Measurements from ENCODE around the gene NOXRED1. TPM values are rescaled to one million over a fixed set of nuclear protein-coding genes. Genes with fewer than 3 reads are reported as not detected.
A peak's percentile ranks its signal among the peaks of the same experiment; 100 is the strongest.

The NOXRED1 gene
- total RNA-seq, 4 donors from 2014 or later = 0.22 to 0.67 TPM; not detected in 2

- intact Hi-C loops (cut with DNase I) = no loop called here
- TF ChIP-seq POLR2A (IDR thresholded peaks at IDR 0.05) (no peak), CTCF (IDR thresholded peaks at IDR 0.05) (no peak)
- H3K4me3 ChIP-seq (replicated peaks in 1 of 3) = no peak overlapping the region
- no peaks in the 10 kb centered on the region for H3K4me1 ChIP-seq
- no peak overlapping the region for H3K27ac ChIP-seq
- no peak for DNase-seq
- no peaks in the 10 kb centered on the region for H3K9me3 ChIP-seq
- H3K27me3 ChIP-seq = no peaks in the 10 kb centered on the region
- no peaks in the 10 kb centered on the region for H3K36me3 ChIP-seq
- WGBS, 2 donors = 63 to 70% methylated on average over 6 of the region's 6 CpGs
These were observed 23.1 kb downstream of the NOXRED1 start for GRCh38 chr14:77400216-77400615.

- no peaks in the 10 kb centered on the region for H3K36me3 ChIP-seq
- H3K9me3 ChIP-seq = no peaks in the 10 kb centered on the region
- no peak overlapping the region for H3K27ac ChIP-seq
- intact Hi-C loops (cut with DNase I) = no loop called here
- TF ChIP-seq POLR2A (IDR thresholded peaks at IDR 0.05) (no peak), CTCF (IDR thresholded peaks at IDR 0.05) (no peak)
- H3K4me3 ChIP-seq (replicated peaks in 1 of 3) = no peak overlapping the region
- H3K4me1 ChIP-seq = no peaks in the 10 kb centered on the region
- no peaks in the 10 kb centered on the region for H3K27me3 ChIP-seq
- 96 to 98% methylated on average over 4 of the region's 4 CpGs for WGBS, 2 donors
- no peak for DNase-seq
These were observed 33.1 kb downstream of the NOXRED1 start for GRCh38 chr14:77390188-77390587.

GRCh38 chr14:77378701-77379100 lies 44.6 kb downstream of the NOXRED1 start:
- intact Hi-C loops (cut with DNase I) = no loop called here
- Histone ChIP-seq H3K36me3 (no peaks in the 10 kb centered on the region), H3K4me3 (replicated peaks in 1 of 3) (no peak overlapping the region), H3K27ac (no peak overlapping the region), H3K4me1 (peaks cover 0 to 14% of the 10 kb centered on the region in 2 donors), H3K27me3 (no peaks in the 10 kb centered on the region), H3K9me3 (no peaks in the 10 kb centered on the region)
- TF ChIP-seq CTCF (IDR thresholded peaks at IDR 0.05) (no peak), POLR2A (IDR thresholded peaks at IDR 0.05) (no peak)
- WGBS, 2 donors = 93 to 96% methylated on average over 6 of the region's 6 CpGs
- DNase-seq = no peak

- no peak for DNase-seq
These were observed 45.9 kb downstream of the NOXRED1 start for GRCh38 chr14:77377502-77377844.

More at GRCh38 chr14:77377502-77377844, 45.9 kb downstream of the NOXRED1 start:
- TF ChIP-seq POLR2A (IDR thresholded peaks at IDR 0.05) (no peak), CTCF (IDR thresholded peaks at IDR 0.05) (no peak)
- Histone ChIP-seq H3K4me3 (replicated peaks in 1 of 3) (peak overlapping the region; percentile 43 to 81 (median 56)), H3K36me3 (no peaks in the 10 kb centered on the region), H3K27me3 (no peaks in the 10 kb centered on the region), H3K4me1 (peaks cover under 1 to 22% of the 10 kb centered on the region in 2 donors), H3K9me3 (no peaks in the 10 kb centered on the region), H3K27ac (no peak overlapping the region)
- WGBS, 2 donors = 14 to 17% methylated on average over 10 of the region's 10 CpGs
- intact Hi-C loops (cut with DNase I) = no loop called here

All from thyroid gland (tissue), 4 donors.